NCI-H2227 treated with DMSO at 0.1 percent for 48 hours (cell line): ENCODE data around the gene INAVA.

Experiments
- DNase-seq: peaks from one replicate; lab custom pipeline; 2025; lab: John Stamatoyannopoulos, UW

The INAVA gene

GRCh38 chr1:200894712-200895442 is at the start of gene INAVA:
INAVA (plus strand) TSS chr1:200894900; CDS start chr1:200898401, 3,501 bp downstream.
- DNase-seq = no peak

- no peak for DNase-seq
Measured at GRCh38 chr1:200845360-200845759, 49.3 kb upstream of the INAVA start.

DNA sequence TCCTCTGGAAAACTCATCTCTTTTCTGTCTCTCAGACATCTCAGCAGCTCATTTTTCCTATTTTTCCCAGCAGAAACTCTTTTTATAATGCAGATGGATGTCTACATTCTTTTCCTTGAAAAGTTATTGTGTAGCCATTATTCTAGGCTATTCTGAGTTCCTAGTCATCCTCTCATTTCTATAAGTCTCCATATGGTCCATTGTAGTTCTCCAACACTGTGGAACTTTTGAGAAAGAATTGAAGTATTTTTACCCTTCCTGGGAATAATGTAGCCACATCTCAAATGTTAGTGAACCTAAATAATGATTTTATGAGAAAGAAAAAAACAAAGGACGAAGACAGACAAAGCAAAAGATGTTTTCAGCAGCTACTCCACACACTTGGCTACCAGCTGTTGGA is 48.3 kb upstream of the INAVA start:
- DNase-seq = no peak

DNA sequence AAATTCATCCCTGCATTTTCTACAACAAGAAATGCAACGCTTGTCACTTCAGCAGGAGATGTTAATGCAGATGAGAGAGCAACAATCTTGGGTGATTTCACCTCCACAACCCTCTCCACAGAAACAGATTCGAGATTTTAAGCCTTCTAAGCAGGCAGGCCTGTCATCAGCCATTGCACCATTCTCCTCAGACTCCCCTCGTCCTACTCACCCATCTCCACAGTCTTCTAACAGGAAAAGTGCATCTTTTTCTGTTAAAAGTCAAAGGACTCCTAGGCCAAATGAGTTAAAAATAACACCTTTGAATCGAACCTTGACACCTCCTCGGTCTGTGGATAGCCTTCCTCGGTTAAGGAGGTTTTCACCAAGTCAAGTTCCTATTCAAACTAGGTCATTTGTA is 45.3 kb upstream of the INAVA start:
- no peak for DNase-seq

- no peak for DNase-seq
Measured at GRCh38 chr1:200850554-200850953, 44.1 kb upstream of the INAVA start.

- no peak for DNase-seq
Measured at GRCh38 chr1:200856716-200857357, 37.9 kb upstream of the INAVA start.

GRCh38 chr1:200857804-200858203 is 36.9 kb upstream of the INAVA start:
- DNase-seq = no peak

DNA sequence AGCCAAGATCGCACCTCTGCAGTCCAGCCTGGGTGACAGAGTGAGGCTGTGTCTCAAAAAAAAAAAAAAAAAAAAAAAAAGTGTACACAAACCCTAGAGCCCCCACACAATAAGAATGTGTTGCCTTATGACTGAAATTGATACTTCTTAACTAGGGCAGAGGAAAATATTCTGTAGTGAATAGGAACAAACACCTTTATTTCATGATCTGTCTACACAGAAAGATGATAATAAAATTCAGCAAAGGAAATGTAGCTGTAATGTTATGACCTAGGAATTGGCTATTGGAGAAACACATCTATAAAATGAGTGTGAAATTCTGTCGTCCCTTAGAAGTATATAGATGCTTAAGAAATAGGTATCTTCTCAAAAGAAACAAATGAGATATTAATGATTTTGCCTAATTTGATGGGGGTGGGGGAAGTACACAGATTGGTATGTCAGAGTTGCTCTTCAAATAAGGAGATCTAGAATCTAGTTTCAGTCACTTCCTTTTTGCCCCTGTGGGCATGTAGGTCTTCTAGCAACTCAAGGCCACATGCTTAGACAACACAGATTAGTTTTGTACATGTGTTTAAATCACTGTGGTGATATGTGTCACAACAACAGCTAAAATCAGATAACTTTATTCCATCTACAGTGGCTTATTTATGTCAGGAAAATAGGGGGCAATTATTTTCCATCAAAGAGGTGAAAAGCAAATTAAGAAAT is 32.6 kb upstream of the INAVA start:
- no peak for DNase-seq

DNA sequence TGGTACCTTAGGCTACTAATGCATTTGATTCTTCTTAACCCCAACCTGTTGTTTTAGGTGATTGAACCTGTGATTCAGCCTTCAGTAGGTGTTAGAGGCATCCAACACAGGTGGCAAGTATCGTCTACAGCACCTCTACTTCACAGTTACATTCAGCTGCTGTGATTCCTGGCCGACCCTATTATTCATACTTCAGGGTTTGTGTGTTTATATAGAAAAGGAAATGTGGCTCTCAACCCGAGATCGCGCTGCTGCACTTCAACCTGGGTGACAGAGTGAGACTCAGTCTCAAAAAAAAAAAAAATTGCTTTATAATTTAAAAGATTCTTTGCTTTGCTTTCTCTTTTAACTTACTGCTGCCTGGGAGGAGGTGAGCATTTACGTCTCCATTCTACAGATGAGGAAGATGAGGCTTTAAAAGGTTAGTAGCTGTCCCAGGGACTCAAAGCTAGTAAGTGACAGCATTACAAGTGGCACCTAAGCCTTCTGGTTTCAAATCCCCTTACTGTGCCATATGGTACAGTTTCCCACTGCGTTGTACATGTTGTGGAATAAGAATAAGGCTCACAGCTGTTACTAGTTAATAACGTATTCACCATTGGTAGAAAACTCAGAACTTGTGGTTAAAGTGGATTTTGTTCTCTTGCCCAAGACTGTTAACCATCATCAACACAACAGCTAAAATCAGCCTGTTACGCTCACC is 31.8 kb upstream of the INAVA start:
- DNase-seq = no peak

- DNase-seq = no peak
Measured at GRCh38 chr1:200866116-200866515, 28.6 kb upstream of the INAVA start.

DNA sequence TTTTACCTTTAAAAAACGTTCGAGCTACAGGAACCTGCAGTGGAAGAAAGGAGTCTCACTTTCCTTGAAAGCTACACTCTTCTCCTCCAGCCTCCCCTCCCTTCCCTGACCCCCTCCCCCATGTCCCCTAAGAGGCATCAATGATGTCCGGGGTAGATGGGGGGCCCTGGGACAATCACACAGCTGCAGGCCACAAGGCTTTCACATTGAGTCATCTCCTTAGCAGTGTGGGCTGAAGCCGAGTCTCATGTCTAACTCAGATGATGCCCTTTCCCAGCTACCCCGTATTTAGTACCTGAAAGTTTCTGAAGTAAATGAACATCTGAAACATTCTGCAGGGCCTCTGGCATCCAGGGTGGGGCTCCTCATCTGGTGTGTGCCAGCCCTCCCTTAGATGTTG is 28.2 kb upstream of the INAVA start:
- no peak for DNase-seq

- no peak for DNase-seq
Measured at GRCh38 chr1:200867018-200867811, 27.5 kb upstream of the INAVA start.

DNA sequence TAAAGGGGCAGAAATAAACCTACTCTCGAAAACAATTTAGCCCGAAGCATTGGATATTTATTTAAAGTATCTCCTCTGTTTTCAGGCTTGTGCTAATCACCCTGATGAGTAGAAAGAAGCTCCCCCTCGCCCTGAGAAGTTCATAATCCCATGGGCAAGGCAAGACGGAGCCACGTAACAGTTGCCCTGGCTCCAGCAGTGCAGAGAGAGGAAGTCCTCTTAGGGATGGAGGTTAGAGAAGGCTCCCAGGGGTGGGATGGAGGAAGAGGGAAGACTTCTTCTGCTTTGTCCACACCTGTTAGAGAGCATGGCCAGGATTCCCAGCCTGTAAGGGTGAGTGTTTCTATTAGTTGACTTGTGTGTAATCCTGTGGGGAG is 25.3 kb upstream of the INAVA start:
- no peak for DNase-seq

DNA sequence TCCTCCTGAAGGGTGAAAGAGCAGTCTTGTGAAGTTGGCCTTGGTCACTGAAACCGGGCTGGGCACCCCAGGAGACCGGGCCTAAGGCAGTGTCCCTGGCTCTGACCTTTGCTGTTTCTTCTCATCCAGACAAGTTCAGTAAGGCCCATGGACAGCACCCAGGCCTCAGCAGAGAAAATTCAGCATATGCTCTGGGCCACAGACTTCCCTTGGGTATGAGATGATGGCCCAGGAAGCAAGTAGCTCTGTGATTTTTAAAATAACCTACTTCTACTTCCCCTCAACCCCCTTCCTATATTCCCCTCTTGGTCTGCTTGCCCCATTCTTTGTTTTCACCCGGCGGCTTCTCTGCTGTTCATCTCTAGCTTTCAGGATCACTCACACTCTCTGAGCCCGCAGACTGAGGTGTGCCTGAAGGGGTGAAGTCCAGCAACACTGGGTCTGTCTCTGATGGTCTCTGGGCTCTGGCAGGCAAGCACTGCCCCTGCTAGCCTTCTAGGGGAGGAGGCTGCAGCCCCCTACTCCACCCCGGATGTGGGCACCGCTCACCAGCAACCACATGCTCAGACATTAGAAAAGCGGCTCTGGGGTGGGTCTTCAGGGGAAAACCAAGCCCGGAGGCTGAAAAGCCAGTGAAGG is 24.8 kb upstream of the INAVA start:
- no peak for DNase-seq

GRCh38 chr1:200872446-200873115 is 22.1 kb upstream of the INAVA start, which contains the start of gene GPR25:
GPR25 (plus strand) TSS chr1:200872981; CDS start chr1:200873038, 57 bp downstream.
- no peak for DNase-seq

- no peak for DNase-seq
Measured at GRCh38 chr1:200873116-200873670, 21.5 kb upstream of the INAVA start.

DNA sequence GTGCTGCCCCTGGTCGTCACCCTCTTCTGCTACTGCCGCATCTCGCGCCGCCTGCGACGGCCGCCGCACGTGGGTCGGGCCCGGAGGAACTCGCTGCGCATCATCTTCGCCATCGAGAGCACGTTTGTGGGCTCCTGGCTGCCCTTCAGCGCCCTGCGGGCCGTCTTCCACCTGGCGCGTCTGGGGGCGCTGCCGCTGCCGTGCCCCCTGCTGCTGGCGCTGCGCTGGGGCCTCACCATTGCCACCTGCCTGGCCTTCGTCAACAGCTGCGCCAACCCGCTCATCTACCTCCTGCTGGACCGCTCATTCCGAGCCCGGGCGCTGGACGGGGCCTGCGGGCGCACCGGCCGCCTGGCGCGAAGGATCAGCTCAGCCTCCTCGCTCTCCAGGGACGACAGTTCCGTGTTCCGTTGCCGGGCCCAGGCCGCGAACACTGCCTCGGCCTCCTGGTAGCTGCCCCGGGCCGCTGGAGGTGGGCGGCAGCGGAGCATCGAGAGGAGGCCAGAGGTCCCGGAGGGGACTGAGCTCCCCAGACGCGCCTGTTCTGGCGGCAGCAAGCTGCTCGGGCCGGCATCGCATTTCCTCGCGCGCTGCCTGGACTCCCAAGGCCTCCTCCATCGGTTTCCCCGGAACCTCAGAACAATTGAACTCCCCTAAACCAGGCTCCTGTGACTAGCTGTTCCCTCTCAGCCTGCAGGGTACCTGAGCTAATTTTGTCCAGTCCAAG is 20.9 kb upstream of the INAVA start:
- no peak for DNase-seq

- no peak for DNase-seq
Measured at GRCh38 chr1:200874694-200875093, 20.0 kb upstream of the INAVA start.

DNA sequence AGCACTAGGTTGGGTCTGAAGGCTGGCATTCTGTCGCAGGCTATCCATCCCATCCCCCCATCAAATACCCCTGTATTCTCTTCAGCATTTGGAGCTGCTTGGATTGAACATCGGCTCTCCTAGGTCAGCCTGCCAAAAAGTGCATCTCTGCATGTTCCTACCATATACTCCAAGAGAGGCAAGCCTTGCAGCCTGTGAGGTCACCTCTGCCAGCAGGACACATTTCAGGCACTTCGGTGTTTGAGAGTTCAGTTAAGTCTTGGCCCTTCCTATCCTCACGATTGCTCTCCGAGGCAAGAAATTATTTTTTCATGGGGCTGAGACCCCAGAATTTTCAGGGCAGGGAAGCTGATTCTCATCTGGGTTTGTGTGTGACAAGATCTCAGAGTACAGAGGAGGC is 19.3 kb upstream of the INAVA start:
- no peak for DNase-seq

DNA sequence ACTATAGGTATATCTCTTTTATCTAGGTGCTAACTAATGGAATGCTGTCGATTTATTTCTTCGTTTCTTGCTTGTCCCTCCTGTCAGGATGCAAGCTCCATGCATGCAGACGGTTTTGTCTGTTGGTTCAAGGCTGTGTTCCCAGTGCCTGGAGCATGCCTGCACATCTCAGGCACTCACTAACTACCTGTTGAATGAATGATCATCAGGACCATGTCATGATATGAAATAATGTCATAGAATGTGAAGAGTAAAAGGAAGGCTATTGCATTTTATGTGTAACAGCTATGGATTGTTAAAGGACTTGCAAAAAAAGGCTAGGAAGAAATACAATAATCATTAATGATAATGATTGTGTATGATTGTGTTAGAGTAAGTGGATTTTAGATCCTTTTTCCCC is 17.7 kb upstream of the INAVA start:
- DNase-seq = no peak
